DMS53 treated with DMSO at 0.1 percent for 48 hours (cell line): ENCODE measurements around the gene WWP2.
"Not testable (repeated sequence)": the region's sequence is repeated elsewhere in the genome, so short reads cannot be mapped to it uniquely, and the experiment has no call there.

ENCODE experiments used
- DNase-seq: peaks from one replicate; lab custom pipeline; 2025; ENCODE audit not compliant: unreplicated experiment; lab: John Stamatoyannopoulos, UW

The WWP2 gene

DNA sequence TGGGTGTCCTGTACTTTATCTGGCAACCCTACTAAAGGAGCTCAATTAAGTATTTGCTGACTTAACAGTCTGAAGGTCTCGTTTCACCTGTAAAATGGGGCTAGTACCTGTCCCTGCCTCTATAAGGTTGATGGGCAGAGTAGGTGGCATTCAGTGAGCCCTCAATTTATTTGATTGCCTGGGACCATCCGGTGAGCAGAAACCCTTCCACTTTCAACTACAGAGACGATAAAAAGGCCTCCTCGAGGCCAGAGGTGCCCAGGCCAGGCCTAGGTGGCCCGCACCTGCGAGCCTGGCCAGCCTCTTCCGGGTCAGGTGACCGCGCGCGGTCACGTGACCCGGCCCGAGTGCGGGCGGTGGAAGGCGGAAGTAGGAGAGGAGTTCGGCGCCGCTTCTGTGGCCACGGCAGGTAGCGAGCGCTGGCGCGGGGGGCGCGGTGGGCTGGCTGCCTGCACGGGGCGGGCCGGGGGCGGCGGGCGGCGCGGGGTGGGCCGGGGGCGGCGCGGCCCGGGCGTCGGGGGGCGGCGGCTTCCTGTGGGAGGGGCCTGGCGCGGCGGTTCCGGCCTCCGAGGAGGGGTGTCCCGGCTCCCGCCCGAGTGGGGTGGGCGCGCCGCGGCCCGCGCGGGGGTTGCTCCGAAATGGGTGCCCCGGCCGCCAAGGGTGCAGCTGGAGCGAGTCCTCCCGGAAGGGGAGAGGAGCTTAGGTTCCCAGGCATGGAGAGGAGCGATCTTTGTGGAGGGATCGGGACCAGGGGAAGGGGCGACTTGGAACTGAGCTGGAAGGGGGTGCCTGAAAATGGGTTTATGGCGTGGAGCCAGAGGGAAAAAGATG lies at the start of gene WWP2:
WWP2 (plus strand) TSS at position 350 of the 831 bp plus-strand sequence. CDS start 24,679 bp downstream, outside the sequence.
- peak; percentile 61 for DNase-seq

DNA sequence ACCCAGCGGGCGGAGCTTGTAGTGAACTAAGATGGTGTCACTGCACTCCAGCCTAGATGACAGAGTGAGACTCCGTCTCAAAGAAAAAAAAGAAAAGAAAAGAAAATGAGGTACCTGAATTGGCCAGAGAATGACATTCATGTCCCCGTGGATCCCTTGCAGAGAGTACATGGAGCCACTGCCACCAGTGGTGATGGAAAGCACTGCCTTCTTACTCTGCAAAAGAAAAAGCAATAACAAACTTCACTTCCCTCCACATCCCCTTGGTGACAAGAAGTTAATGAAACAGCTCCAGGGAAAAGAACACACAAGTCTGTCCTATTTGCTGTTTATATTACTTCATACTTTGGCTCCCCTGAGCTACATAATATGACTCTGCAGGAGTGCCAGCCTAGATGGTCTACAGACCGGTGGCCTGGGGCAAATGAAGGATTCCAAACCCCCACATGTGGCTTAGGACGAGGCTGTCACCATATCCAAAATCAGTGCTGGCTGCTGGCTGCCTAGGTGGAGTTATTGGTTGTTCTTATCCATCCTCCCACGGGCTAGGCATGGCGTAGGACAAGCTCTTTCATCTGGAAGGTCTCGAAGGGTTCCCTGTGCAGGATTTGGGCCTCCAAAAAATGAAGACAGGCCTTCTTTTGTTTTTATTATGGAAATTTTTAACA lies 49.1 kb upstream of the WWP2 start:
- no peak for DNase-seq

DNA sequence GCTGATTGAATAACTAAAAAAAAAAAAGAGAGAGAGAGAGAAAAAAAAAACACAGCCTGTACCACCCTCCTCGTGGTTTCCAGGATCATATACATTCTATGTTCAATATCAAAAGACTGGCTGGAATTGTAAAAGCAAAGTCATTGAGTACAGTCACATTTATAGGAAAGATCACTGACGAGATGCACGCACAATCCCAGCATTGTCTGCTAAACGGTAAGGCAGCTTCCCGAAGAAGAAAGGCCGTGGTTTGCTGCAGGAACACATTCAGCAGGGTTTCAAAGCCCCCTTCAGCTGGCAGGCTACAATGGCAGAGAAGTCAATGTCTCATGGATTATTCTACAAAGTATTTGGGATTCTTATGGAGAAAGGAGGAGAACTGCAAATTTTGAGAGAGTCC lies 45.1 kb upstream of the WWP2 start:
- no peak for DNase-seq

DNA sequence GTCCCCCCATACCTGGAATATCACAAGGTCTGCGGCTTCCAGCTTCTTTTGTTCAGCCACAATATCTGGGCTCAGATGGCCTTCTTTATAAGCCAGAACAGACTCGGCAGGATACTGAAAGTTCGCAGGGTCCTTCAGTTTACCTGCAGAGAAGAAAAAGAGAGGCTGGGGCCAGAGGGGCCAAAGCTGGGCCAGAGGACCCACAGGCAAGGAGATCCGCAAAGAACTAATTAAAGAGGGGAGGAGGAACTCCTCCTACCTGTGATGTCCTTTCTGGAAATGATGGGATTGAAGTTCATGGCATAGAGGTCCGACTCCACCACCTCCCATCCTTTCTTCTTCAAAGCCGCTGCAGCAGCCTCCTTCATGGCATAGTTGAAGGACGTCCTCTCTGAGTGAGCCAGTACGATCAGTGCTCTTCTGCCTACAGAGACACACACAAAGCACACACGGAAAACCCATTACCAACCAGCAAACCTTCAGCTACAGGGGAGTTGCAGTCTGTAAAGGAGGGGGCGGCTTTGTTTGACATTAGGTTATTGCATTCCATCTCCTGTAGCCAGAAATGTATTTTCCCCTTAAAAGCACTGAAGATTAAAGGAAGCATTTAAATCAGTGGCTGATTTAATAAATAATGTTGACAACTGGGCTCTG lies 43.9 kb upstream of the WWP2 start:
- DNase-seq: no peak

DNA sequence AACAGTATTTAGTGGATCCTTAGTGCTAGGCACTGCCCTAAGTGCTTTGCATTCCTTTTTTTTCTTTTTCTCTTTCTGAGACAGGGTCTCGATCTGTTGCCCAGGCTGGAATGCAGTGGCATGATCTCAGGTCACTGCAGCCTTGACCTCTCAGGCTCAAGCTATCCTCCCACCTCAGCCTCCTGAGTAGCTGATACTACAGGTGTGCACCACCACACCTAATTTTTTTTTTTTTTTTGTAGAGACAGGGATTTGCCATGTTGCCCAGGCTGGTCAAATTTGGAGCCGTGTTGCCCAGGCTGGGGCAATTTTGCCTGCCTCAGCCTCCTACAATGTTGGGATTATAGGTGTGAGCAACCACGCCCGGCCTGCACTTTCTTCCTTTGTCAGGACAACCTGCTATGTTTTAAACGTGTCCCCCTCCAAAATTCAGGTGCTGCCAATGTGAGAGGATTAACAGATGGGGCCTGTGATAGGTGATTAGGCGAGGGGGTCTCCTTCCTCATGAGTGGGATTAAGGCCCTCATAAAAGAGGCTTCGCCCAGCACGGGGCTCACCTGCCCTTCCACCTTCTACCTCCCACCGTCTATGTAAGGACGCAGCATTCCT lies 41.2 kb upstream of the WWP2 start:
- DNase-seq: no peak

DNA sequence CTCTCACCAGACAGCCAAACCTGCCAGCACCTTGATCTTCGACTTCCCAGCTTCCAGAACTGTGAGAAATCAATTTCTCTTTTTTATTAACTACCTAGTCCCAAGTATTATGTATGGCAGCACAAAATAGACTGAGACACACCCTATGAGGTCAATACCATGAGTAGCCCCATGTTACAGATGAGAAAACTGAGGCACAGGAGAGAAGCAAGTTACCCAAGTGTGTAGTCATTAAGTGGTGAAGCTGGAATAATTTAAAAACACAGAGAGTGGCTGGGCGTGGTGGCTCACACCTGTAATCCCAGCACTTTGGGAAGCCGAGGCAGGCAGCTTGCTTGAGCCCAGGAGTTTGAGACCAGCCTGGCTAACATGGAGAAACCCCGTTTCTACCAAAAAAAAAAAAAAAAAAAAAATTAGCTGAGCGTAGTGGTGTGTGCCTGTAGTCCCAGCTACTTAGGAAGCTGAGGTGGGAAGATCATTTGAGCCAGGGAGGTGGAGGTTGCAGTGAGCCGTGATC lies 40.6 kb upstream of the WWP2 start:
- no peak for DNase-seq

DNA sequence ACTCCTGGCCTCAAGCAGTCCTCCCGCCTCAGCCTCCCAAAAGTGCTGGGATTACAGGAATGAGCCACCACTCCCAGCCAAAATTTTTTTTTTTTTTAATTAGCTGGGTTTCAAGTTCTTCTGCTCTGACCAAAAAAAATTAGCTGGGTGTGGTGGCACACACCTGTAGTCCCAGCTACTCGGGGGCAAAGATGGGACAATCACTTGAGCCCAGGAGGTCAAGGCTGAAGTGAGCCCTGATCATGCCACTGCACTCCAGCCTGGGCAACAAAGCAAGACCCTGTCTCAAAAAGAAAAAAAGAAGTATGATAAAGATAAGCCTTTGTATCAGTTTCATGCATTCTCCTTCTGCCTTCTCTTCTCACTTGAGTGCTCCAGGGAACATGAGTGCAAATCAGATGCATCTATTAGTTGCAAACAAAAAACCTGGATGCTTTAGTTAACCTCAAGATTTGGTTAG lies 37.7 kb upstream of the WWP2 start:
- no peak for DNase-seq

DNA sequence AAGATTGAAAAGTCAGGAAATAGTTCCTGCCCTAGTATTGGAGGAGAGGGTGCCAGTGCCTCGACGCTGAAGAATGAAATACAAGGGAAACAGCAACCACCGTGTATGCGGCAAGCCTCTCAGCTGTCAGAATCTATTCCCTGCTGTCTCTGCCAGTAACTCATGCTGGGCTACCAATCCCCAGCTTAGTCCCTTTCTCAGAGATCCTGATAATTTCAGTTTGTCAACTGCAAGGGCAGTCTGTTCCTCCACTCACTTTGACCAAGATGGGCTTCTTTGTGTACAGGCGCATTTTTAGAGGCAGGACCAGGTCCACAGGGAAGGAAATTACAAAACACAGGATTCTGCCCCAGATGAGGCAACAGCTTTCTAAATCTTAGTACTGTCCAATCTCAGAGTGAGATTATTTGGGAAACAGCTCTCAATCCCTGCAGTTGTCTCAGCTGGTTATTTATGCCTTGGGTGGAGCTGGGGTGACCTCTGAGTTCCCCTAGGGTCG lies 37.1 kb upstream of the WWP2 start:
- no peak for DNase-seq

DNA sequence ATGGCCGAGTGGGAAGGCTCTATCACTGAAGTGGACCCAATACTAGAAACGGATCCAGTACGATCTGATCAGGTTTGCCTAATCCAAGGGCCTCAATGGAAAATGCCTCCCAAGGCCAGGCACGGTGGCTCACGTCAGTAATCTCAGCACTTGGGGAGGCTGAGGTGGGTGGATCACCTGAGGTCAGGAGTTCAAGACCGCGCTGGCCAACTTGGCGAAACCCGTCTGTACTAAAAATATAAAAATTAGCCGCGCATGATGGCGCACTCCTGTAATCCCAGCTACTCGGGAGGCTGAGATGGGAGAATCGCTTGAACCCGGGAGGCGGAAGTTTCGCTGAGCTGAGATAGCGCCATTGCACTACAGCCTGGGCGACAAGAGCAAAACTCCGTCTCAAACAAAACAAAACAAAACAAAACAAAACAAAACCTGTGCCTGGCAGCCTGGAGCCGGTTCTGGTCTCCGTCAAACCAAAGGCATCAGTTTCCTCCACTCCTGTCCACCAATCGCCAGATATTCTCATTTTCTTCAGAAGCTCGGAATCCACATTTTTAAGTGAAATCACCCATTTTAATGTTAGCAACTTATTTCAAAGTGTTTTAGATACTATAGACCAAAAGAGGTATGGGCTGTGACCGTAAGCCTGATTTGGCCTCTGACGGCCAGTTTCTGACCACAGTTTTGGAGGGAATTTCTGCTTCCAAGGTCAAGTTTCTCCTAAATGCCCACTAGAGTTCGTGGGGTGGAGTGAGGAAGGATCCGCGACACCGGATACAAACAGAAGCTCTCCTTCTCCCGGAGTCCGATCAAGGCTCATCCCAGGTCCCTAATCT lies 36.4 kb upstream of the WWP2 start:
- DNase-seq: no peak

DNA sequence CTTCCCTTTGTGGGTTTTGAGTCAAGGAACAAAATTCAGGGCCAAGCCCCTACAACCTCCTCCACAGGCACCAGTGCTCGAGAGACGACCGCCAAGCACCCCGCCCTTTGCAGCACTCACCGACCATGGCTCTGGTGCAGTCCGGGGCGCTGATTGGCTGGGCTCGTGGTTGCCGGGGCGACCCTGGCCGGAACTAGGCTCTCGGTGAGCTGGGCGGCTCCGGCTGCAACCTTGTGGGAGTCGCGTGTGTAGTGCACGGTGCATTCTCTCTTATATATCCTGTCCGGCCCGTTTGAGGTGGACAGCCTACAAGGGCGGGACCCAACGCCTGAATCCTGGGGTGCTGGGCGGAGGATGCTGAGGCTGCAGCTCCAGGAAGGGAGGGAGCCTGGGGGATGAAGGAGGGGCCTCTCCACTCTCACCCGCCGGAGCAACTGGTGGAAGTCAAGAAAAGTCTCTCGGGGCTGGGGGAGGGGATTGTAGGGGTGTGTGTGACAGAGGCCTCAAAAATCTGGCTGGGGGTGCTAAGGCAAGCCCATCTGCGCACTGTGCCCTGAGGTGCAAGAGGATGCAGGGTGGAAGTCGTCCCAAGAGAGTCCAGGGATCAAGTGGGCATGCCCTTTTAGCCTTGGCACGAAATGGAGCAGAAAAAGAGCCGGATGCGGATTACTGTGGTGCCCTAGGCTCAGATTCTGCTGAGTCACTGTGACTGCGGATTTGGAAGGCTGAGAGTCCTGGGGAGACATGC lies 35.6 kb upstream of the WWP2 start, which contains the start of gene NQO1:
NQO1 (minus strand) TSS at position 248 of the 748 bp plus-strand sequence; CDS start at position 127, 121 bp downstream.
- peak; percentile 86 for DNase-seq

DNA sequence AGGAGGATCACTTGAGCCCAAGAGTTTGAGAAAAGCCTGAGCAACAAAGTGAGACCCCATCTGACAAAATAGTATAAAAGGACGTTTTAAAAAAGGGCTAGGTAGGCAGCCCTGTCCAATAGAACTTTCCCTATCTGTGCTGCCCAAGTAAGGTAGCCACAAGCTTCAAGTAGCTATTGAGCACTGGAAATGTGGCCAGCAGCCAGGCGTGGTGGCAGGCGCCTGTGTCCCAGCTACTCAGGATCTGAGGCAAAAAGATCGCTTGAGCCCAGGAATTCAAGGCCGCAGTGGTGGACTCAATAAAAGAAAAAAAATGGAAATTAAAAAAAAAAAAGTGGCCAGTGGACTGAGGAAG lies 34.2 kb upstream of the WWP2 start:
- DNase-seq: peak; percentile 31

DNA sequence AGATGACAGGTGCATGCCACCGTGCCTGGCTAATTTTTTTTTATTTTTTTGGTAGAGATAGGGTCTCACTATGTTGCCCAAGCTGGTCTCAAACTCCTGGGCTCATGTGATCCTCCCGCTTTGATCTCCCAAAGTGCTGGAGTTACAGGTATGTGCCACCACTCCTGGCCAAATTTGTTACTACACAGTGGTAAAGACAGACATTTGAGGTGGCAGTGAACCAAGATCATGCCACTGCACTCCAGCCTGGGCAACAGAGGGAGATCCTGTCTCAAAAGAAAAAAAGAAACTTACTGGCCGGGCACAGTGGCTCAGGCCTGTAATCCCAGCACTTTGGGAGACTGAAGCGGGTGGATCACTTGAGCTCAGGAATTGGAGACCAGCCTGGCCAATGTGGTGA lies 33.1 kb upstream of the WWP2 start:
- DNase-seq: not testable (repeated sequence)

DNA sequence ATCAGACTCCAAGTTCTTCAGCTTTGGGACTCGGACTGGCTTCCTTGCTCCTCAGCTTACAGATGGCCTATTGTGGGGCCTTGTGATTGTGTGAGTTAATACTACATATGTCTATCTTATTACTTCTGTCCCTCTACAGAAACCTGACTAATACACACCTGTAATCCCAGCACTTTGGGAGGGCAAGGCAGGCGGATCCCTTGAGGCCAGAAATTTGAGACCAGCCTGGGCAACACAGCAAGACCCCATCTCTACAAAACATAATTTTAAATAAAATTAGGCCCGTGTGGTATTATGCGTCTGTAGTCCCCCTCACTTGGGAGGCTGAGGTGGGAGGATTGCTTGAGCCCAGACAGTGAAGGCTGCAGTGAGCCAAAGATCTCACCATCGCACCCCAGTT lies 30.9 kb upstream of the WWP2 start:
- DNase-seq: not testable (repeated sequence)

DNA sequence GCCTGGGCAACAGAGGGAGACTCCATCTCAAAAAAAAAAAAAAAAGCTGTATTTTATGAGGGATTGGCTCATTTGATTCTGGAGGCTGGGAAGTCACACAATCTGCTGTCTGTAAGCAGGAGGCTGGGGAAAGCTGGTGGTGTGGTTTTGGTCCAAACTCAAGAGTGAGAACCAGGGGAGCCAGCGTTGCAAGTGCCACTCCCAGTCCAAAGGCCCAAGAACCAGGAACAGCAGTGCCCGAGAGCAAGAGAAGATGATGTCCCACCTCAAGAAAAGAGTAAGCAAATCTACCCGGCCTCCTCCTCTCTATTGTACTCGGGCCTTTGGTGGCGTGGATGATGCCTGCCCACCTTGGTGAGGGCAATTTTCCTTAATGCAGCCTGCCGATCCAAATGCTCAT lies 30.0 kb upstream of the WWP2 start:
- no peak for DNase-seq

DNA sequence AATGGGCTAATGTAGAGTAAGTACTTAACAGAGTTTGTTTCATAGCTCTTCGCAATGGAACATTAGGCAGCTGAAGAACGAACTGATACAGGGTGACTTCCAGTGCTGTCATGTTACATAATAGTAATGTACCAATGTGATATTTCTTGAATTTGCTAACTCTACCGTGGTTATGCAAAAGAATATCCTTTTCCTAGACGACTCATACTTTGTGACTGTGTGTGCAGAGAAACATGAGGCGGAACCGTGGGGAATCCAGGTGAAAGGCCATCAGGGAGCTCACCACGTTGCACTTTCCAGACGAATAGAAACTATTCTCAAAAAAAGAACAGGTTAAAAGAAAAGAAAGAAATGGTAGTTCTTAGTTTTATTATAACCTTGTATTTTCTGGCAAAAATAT lies 20.6 kb upstream of the WWP2 start:
- DNase-seq: no peak

DNA sequence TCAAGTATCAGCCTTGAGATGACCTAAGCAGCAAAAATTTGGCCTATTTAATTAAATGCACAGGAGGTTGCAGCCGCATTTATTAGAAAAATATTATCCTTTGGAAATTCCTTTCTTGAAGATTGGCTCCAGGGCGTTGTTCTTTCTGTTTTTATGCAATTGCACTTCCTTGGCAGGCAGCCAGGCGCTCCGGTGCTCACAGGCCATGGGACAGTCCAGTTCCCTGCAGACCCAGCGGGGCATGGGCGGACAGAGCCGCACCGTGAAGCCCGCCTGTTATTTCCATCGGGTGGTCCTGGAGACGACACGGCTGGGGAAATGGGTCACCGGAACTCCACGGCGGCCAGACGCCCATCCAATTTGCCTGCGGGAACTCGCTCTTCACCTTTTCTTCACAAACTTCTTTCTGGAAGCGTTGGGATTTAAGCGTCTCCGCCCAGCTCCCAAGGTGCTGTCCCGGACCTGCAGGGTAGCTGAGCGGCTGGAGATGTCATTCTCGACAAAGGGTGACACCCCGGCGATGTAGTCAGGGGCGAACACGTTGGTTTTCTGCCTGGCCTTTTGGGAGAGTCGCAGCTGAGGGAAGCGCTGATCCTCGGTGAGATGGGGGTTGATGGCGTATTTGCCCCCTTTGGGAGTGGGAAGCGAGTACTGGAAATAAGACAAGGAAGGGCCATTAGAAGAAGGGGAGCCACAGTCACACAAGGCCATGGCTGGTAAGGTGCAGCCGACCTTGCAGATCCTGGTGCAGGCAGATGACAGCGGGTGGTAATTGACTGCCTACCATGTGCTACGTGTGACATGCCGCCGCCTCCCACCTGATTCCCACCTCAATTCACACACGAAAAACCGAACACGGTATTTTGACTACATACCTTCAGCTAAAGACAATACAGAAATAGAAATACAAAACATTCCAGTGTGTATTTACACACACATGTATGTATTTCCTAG lies 19.9 kb upstream of the WWP2 start:
- no peak for DNase-seq

DNA sequence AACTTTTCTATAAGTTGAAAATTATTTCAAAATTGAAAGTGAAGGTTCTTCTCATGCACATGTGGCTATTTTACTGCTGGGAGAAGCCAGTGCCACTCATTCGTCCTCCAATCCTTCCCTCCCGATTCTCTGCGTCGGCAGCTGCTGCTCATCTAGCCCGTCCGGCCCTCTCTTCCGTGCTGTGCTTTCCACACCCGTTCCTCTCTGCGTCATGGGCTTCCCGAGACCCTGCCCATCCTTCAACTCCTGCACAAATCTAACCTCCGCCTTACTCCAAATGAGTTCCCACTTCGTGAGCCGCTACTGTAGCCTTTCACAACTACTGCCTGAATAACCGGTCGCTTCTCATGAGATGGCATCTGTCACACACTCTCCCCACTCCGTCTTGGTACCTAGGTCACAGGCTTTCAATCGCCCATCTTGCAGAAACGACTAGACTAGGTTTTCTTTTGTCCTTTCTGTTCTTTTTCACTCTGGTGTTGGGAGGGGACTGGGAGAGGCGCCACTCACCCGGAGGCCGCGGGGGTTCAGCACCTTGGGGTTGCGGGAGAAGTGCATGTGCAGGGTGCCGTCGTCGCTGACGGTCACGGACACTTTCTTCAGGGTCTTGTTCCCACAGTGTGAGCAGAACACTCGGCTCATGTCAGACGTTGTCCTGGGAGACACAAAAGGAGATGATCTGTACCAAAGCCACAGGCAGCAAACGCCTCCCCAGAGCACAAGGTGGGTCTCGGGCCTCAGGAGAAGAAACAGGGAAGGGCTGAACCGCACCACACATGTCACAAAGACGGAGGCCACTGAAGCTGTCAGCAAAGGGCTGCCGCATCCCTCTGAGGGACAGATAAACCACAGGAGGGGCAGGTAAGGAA lies 17.5 kb upstream of the WWP2 start:
- no peak for DNase-seq
